Mesendoderm (in vitro differentiated cells): Measurements from ENCODE around the gene CAPN13.

Source experiments
- DNase-seq: peaks from one replicate; pipeline ENCODE4 v3.0.0; 2013
- H2AK5ac ChIP-seq: 2 replicates; pipeline ENCODE4 v1.6.1; 2013; ENCODE audit warnings: low read length, inconsistent platforms
- H2BK120ac ChIP-seq: 2 replicates; pipeline ENCODE4 v1.6.1; 2013; ENCODE audit warnings: low read depth, mild to moderate bottlenecking, low read length, moderate library complexity, mixed read lengths
- H2BK15ac ChIP-seq: replicated peaks from 2 replicates; pipeline ENCODE4 v1.6.1; 2013; ENCODE audit warnings: low read depth, mild to moderate bottlenecking, moderate library complexity
- H2BK5ac ChIP-seq: 2 replicates; pipeline ENCODE4 v1.6.1; 2013; ENCODE audit warnings: low read length, inconsistent platforms
- H3K18ac ChIP-seq: 2 replicates; pipeline ENCODE4 v1.6.1; 2013; ENCODE audit warnings: mild to moderate bottlenecking, low read length, mixed read lengths
- H3K23ac ChIP-seq: one replicate; pipeline ENCODE4 v1.6.1; 2013; ENCODE audit warnings: low read length
- H3K27ac ChIP-seq: 2 replicates; pipeline ENCODE4 v1.5.1; 2013; ENCODE audit warnings: low read depth, mild to moderate bottlenecking, inconsistent platforms, low read length, moderate library complexity
- H3K27me3 ChIP-seq: 2 replicates; pipeline ENCODE4 v1.6.1; 2013; ENCODE audit warnings: low read length, control low read depth, mild to moderate bottlenecking, inconsistent platforms; ENCODE audit not compliant: insufficient read depth, poor library complexity
- H3K36me3 ChIP-seq: 2 replicates; pipeline ENCODE4 v1.6.1; 2013; ENCODE audit warnings: low read length, inconsistent platforms; ENCODE audit not compliant: control insufficient read depth, insufficient read depth
- H3K4ac ChIP-seq: one replicate; pipeline ENCODE4 v1.6.1; 2013; ENCODE audit warnings: low read depth, mild to moderate bottlenecking, low read length, moderate library complexity
- H3K4me1 ChIP-seq: 2 replicates; pipeline ENCODE4 v1.6.1; 2013; ENCODE audit warnings: low read depth, low read length, inconsistent platforms; ENCODE audit not compliant: control insufficient read depth
- H3K4me2 ChIP-seq: 2 replicates; pipeline ENCODE4 v1.6.1; 2013; ENCODE audit warnings: low read length
- H3K4me3 ChIP-seq: 2 replicates; pipeline ENCODE4 v1.5.1; 2013; ENCODE audit warnings: mild to moderate bottlenecking, low read length
- H3K56ac ChIP-seq: one replicate; pipeline ENCODE4 v1.6.1; 2013; ENCODE audit warnings: low read length
- H3K79me1 ChIP-seq: 2 replicates; pipeline ENCODE4 v1.6.1; 2013; ENCODE audit warnings: low read length, inconsistent platforms
- H3K79me2 ChIP-seq: 2 replicates; pipeline ENCODE4 v1.6.1; 2013; ENCODE audit warnings: mild to moderate bottlenecking, low read length; ENCODE audit not compliant: control insufficient read depth, insufficient read depth
- H3K9ac ChIP-seq: 2 replicates; pipeline ENCODE4 v1.6.1; 2013; ENCODE audit warnings: low read length, inconsistent platforms
- H4K5ac ChIP-seq: one replicate; pipeline ENCODE4 v1.6.1; 2013; ENCODE audit warnings: low read length
- H4K8ac ChIP-seq: one replicate; pipeline ENCODE4 v1.6.1; 2013; ENCODE audit warnings: low read depth, mild to moderate bottlenecking, control low read depth, low read length, moderate library complexity
- WGBS: extraction: QIAGEN DNeasy Blood & Tissue Kit; methylation state at CpG from one replicate; pipeline ENCODE4 v1.1.7; 2013; ENCODE audit warnings: low lambda C conversion rate, missing lambda C conversion rate; ENCODE audit not compliant: insufficient coverage; ENCODE audit errors: extremely low coverage; 5-methylcytosine and 5-hydroxymethylcytosine counted together

CAPN13 gene

GRCh38 chr2:30737326-30737610, 70.0 kb downstream of the CAPN13 start:
- no peak overlapping the region for H4K5ac ChIP-seq
- H2BK5ac ChIP-seq: no peak overlapping the region
- H3K27me3 ChIP-seq: no peaks in the 10 kb centered on the region
- no peak overlapping the region for H4K8ac ChIP-seq
- H3K27ac ChIP-seq: no peak overlapping the region
- H2BK120ac ChIP-seq: no peak overlapping the region
- H3K4me1 ChIP-seq: no peaks in the 10 kb centered on the region
- H3K4me2 ChIP-seq: no peak overlapping the region
- no peaks in the 10 kb centered on the region for H3K36me3 ChIP-seq
- H3K9ac ChIP-seq: no peak overlapping the region
- H3K4ac ChIP-seq: no peak overlapping the region
- no peaks in the 10 kb centered on the region for H3K79me2 ChIP-seq
- no peak overlapping the region for H3K23ac ChIP-seq
- whole genome bisulfite sequencing: no CpG with 5 or more reads among the region's 8 CpGs
- no peak overlapping the region for H3K18ac ChIP-seq
- no peak for DNase-seq
- H2BK15ac ChIP-seq: no peak overlapping the region
- H3K56ac ChIP-seq: no peak overlapping the region
- no peak overlapping the region for H3K4me3 ChIP-seq
- no peak overlapping the region for H2AK5ac ChIP-seq
- no peaks in the 10 kb centered on the region for H3K79me1 ChIP-seq

GRCh38 chr2:30736461-30737325, 70.6 kb downstream of the CAPN13 start:
- Histone ChIP-seq H3K56ac (no peak overlapping the region), H3K4me3 (no peak overlapping the region), H3K4ac (no peak overlapping the region), H4K5ac (no peak overlapping the region), H3K27ac (no peak overlapping the region), H3K79me1 (no peaks in the 10 kb centered on the region), H3K27me3 (no peaks in the 10 kb centered on the region), H3K79me2 (no peaks in the 10 kb centered on the region), H3K4me1 (no peaks in the 10 kb centered on the region), H3K9ac (no peak overlapping the region), H3K4me2 (no peak overlapping the region), H3K23ac (no peak overlapping the region), H2BK120ac (no peak overlapping the region), H2BK5ac (no peak overlapping the region), H4K8ac (no peak overlapping the region), H2BK15ac (no peak overlapping the region), H3K18ac (no peak overlapping the region), H2AK5ac (no peak overlapping the region), H3K36me3 (no peaks in the 10 kb centered on the region)
- no peak for DNase-seq
- WGBS: no CpG with 5 or more reads among the region's 18 CpGs

- H3K4ac ChIP-seq: no peak overlapping the region
These were observed 73.2 kb downstream of the CAPN13 start for GRCh38 chr2:30733876-30734520.

DNA sequence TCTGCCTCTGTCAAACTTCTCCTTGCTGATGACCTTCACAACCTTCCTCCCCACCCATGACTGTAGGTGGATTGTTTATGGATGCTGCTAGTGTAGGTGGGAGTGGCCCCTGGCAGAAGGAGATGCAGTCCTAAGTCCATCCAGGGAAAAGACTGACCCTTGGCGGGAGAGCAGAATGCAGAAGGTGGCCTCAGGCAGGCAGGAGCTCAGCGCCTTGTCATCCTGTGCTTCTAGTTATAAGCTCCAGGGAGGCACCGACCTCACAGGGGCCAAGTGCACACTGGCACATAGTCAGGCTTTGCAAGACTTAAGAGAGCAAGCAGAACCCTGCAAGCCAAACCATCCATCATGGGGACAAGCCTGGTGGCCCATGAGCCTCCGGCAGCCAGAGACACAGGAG, 74.4 kb downstream of the CAPN13 start:
- Histone ChIP-seq H4K5ac (no peak overlapping the region), H3K4ac (no peak overlapping the region), H3K4me1 (no peaks in the 10 kb centered on the region), H3K23ac (no peak overlapping the region), H3K79me1 (no peaks in the 10 kb centered on the region), H3K79me2 (no peaks in the 10 kb centered on the region), H2BK120ac (no peak overlapping the region), H3K4me2 (no peak overlapping the region), H3K27me3 (no peaks in the 10 kb centered on the region), H4K8ac (no peak overlapping the region), H3K27ac (no peak overlapping the region), H3K56ac (no peak overlapping the region), H3K9ac (no peak overlapping the region), H3K36me3 (no peaks in the 10 kb centered on the region), H3K4me3 (no peak overlapping the region), H2BK5ac (no peak overlapping the region), H2AK5ac (no peak overlapping the region), H2BK15ac (no peak overlapping the region), H3K18ac (no peak overlapping the region)
- no peak for DNase-seq
- WGBS: no CpG with 5 or more reads among the region's 4 CpGs

More at GRCh38 chr2:30733876-30734520, 73.2 kb downstream of the CAPN13 start:
- no peak overlapping the region for H3K4me2 ChIP-seq
- H3K27ac ChIP-seq: no peak overlapping the region
- no peak overlapping the region for H3K56ac ChIP-seq
- H4K8ac ChIP-seq: no peak overlapping the region
- no peak overlapping the region for H3K23ac ChIP-seq
- H3K18ac ChIP-seq: no peak overlapping the region
- H3K79me2 ChIP-seq: no peaks in the 10 kb centered on the region
- no peaks in the 10 kb centered on the region for H3K36me3 ChIP-seq
- H2BK120ac ChIP-seq: no peak overlapping the region
- H3K9ac ChIP-seq: no peak overlapping the region
- H3K4me1 ChIP-seq: no peaks in the 10 kb centered on the region
- H2AK5ac ChIP-seq: no peak overlapping the region
- H3K4me3 ChIP-seq: no peak overlapping the region
- DNase-seq: no peak
- no peak overlapping the region for H2BK15ac ChIP-seq
- no peak overlapping the region for H2BK5ac ChIP-seq
- H3K27me3 ChIP-seq: no peaks in the 10 kb centered on the region
- no peaks in the 10 kb centered on the region for H3K79me1 ChIP-seq
- no CpG with 5 or more reads among the region's 15 CpGs for WGBS
- no peak overlapping the region for H4K5ac ChIP-seq

DNA sequence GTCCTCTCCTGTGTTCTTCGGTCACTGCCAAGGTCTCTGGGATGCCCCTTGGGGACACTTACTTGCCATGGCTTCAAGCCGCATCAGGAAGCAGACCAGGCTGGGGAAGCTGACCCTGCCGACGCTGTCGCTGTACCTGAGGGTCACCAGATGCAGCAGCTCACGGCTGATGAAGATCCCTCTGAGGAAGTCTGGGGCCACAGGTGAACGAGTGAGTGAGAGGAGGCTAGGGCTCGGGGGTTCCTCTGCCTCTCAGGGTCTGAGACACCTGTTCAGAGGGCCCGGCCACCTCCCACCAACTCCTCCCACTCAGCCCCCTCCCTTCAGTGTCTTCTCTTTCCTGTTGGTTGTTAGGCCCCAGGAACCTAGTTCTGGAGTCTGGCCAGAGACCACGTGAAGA, 74.9 kb downstream of the CAPN13 start:
- WGBS: no CpG with 5 or more reads among the region's 10 CpGs
- no peaks in the 10 kb centered on the region for H3K4me1 ChIP-seq
- H2BK120ac ChIP-seq: no peak overlapping the region

More for the DNA sequence above, 74.9 kb downstream of the CAPN13 start:
- H3K9ac ChIP-seq: no peak overlapping the region
- DNase-seq: no peak
- H4K8ac ChIP-seq: no peak overlapping the region
- no peak overlapping the region for H3K56ac ChIP-seq
- no peak overlapping the region for H3K4me2 ChIP-seq
- H3K79me2 ChIP-seq: no peaks in the 10 kb centered on the region
- H3K27ac ChIP-seq: no peak overlapping the region
- no peak overlapping the region for H3K4ac ChIP-seq
- H2AK5ac ChIP-seq: no peak overlapping the region
- H3K4me3 ChIP-seq: no peak overlapping the region
- H2BK15ac ChIP-seq: no peak overlapping the region
- H4K5ac ChIP-seq: no peak overlapping the region
- H3K18ac ChIP-seq: no peak overlapping the region
- H3K79me1 ChIP-seq: no peaks in the 10 kb centered on the region
- H2BK5ac ChIP-seq: no peak overlapping the region
- no peaks in the 10 kb centered on the region for H3K36me3 ChIP-seq
- H3K23ac ChIP-seq: no peak overlapping the region
- H3K27me3 ChIP-seq: no peaks in the 10 kb centered on the region
